ENCODE measurements around the gene ASB1.
"Not testable (repeated sequence)": the region's sequence is repeated elsewhere in the genome, so short reads cannot be mapped to it uniquely, and the experiment has no call there.

The ASB1 gene

GRCh38 chr2:238434846-238435751 is 8.4 kb downstream of the ASB1 start:
- DNase-seq (no peak), ATAC-seq (replicated peaks) (no peak)
- Mint-ChIP-seq H3K9me3 (no peaks in the 10 kb centered on the region), H3K4me3 (no peak overlapping the region), H3K4me1 (ENCODE audit: low read depth in 2 of 2) (peaks cover 36 to 56% of the 10 kb centered on the region in 2 donors), H3K36me3 (ENCODE audit: insufficient read depth) (peaks cover 41% of the 10 kb centered on the region), H3K27ac (peak overlapping the region in 1 of 2 donors; percentile 66), H3K27me3 (no peaks in the 10 kb centered on the region)

GRCh38 chr2:238435752-238436096 is 9.0 kb downstream of the ASB1 start:
- peaks cover 41% of the 10 kb centered on the region for H3K36me3 Mint-ChIP-seq (ENCODE audit: insufficient read depth)
- no peak for DNase-seq
- ATAC-seq (replicated peaks) = no peak
- H3K9me3 Mint-ChIP-seq = no peaks in the 10 kb centered on the region
- no peak overlapping the region for H3K4me3 Mint-ChIP-seq
- H3K4me1 Mint-ChIP-seq (ENCODE audit: low read depth in 2 of 2) = peaks cover 38 to 56% of the 10 kb centered on the region in 2 donors
- H3K27ac Mint-ChIP-seq = peak overlapping the region in 1 of 2 donors; percentile 3
- H3K27me3 Mint-ChIP-seq = no peaks in the 10 kb centered on the region

GRCh38 chr2:238438856-238439849 is 12.4 kb downstream of the ASB1 start:
- ATAC-seq (replicated peaks) = peak; percentile 68
- peak overlapping the region; percentile 5 to 65 for H3K4me3 Mint-ChIP-seq
- DNase-seq = no peak
- H3K36me3 Mint-ChIP-seq (ENCODE audit: insufficient read depth) = peaks cover 60% of the 10 kb centered on the region
- no peaks in the 10 kb centered on the region for H3K9me3 Mint-ChIP-seq
- peaks cover 29 to 62% of the 10 kb centered on the region in 2 donors for H3K4me1 Mint-ChIP-seq (ENCODE audit: low read depth in 2 of 2)
- H3K27me3 Mint-ChIP-seq = no peaks in the 10 kb centered on the region
- H3K27ac Mint-ChIP-seq = peak overlapping the region; percentile 57 to 89

- peak overlapping the region; percentile 57 to 89 for H3K27ac Mint-ChIP-seq
- peaks cover 62% of the 10 kb centered on the region for H3K36me3 Mint-ChIP-seq (ENCODE audit: insufficient read depth)
- peak overlapping the region; percentile 10 to 65 for H3K4me3 Mint-ChIP-seq
- no peaks in the 10 kb centered on the region for H3K9me3 Mint-ChIP-seq
- DNase-seq (no peak), ATAC-seq (replicated peaks) (no peak)
- no peaks in the 10 kb centered on the region for H3K27me3 Mint-ChIP-seq
- H3K4me1 Mint-ChIP-seq (ENCODE audit: low read depth in 2 of 2) = peaks cover 26 to 60% of the 10 kb centered on the region in 2 donors
Measured at GRCh38 chr2:238439917-238440316, 13.2 kb downstream of the ASB1 start.

- no peaks in the 10 kb centered on the region for H3K9me3 Mint-ChIP-seq
- no peak for ATAC-seq (replicated peaks)
- H3K4me1 Mint-ChIP-seq (ENCODE audit: low read depth in 2 of 2) = peaks cover 26 to 60% of the 10 kb centered on the region in 2 donors
- H3K27ac Mint-ChIP-seq = peak overlapping the region; percentile 57 to 89
- no peak for DNase-seq
- H3K4me3 Mint-ChIP-seq = peak overlapping the region; percentile 10 to 65
- H3K27me3 Mint-ChIP-seq = no peaks in the 10 kb centered on the region
- peaks cover 65% of the 10 kb centered on the region for H3K36me3 Mint-ChIP-seq (ENCODE audit: insufficient read depth)
Measured at GRCh38 chr2:238440331-238440730, 13.6 kb downstream of the ASB1 start.

GRCh38 chr2:238440767-238441166 is 14.0 kb downstream of the ASB1 start:
- H3K27ac Mint-ChIP-seq = peak overlapping the region; percentile 57 to 89
- peak overlapping the region in 1 of 2 donors; percentile 65 for H3K4me3 Mint-ChIP-seq
- no peaks in the 10 kb centered on the region for H3K9me3 Mint-ChIP-seq
- peaks cover 68% of the 10 kb centered on the region for H3K36me3 Mint-ChIP-seq (ENCODE audit: insufficient read depth)
- no peak for ATAC-seq (replicated peaks)
- peaks cover 26 to 60% of the 10 kb centered on the region in 2 donors for H3K4me1 Mint-ChIP-seq (ENCODE audit: low read depth in 2 of 2)
- H3K27me3 Mint-ChIP-seq = no peaks in the 10 kb centered on the region
- DNase-seq = no peak

GRCh38 chr2:238441262-238442114 is 14.8 kb downstream of the ASB1 start:
- no peak overlapping the region for H3K4me3 Mint-ChIP-seq
- H3K9me3 Mint-ChIP-seq = no peaks in the 10 kb centered on the region
- peaks cover 68% of the 10 kb centered on the region for H3K36me3 Mint-ChIP-seq (ENCODE audit: insufficient read depth)
- peak overlapping the region in 1 of 2 donors; percentile 85 for H3K27ac Mint-ChIP-seq
- DNase-seq (no peak), ATAC-seq (replicated peaks) (no peak)
- H3K4me1 Mint-ChIP-seq (ENCODE audit: low read depth in 2 of 2) = peaks cover 23 to 63% of the 10 kb centered on the region in 2 donors
- no peaks in the 10 kb centered on the region for H3K27me3 Mint-ChIP-seq

GRCh38 chr2:238442257-238442656 is 15.5 kb downstream of the ASB1 start:
- H3K9me3 Mint-ChIP-seq; DNase-seq; ATAC-seq (replicated peaks); H3K27me3 Mint-ChIP-seq; H3K4me3 Mint-ChIP-seq: not testable (repeated sequence)
- peaks cover 68% of the 10 kb centered on the region for H3K36me3 Mint-ChIP-seq (ENCODE audit: insufficient read depth)
- H3K4me1 Mint-ChIP-seq (ENCODE audit: low read depth in 2 of 2) = peaks cover 22 to 62% of the 10 kb centered on the region in 2 donors
- peak overlapping the region in 1 of 2 donors; percentile 82 for H3K27ac Mint-ChIP-seq

- ATAC-seq (replicated peaks) = no peak
- H3K9me3 Mint-ChIP-seq = no peaks in the 10 kb centered on the region
- no peak overlapping the region for H3K4me3 Mint-ChIP-seq
- peaks cover 76% of the 10 kb centered on the region for H3K36me3 Mint-ChIP-seq (ENCODE audit: insufficient read depth)
- H3K27me3 Mint-ChIP-seq = no peaks in the 10 kb centered on the region
- peak overlapping the region in 1 of 2 donors; percentile 79 for H3K27ac Mint-ChIP-seq
- H3K4me1 Mint-ChIP-seq (ENCODE audit: low read depth in 2 of 2) = peaks cover 23 to 65% of the 10 kb centered on the region in 2 donors
- no peak for DNase-seq
Measured at GRCh38 chr2:238444242-238444641, 17.5 kb downstream of the ASB1 start.

GRCh38 chr2:238445409-238446190 is 18.9 kb downstream of the ASB1 start:
- Mint-ChIP-seq H3K27me3 (no peaks in the 10 kb centered on the region), H3K4me1 (ENCODE audit: low read depth in 2 of 2) (peaks cover 21 to 56% of the 10 kb centered on the region in 2 donors), H3K4me3 (no peak overlapping the region), H3K9me3 (no peaks in the 10 kb centered on the region), H3K27ac (peak overlapping the region in 1 of 2 donors; percentile 38), H3K36me3 (ENCODE audit: insufficient read depth) (peaks cover 78% of the 10 kb centered on the region)
- no peak for DNase-seq
- ATAC-seq (replicated peaks) = no peak

- no peak overlapping the region for H3K4me3 Mint-ChIP-seq
- peak overlapping the region in 1 of 2 donors; percentile 38 for H3K27ac Mint-ChIP-seq
- H3K27me3 Mint-ChIP-seq = no peaks in the 10 kb centered on the region
- peaks cover 20 to 49% of the 10 kb centered on the region in 2 donors for H3K4me1 Mint-ChIP-seq (ENCODE audit: low read depth in 2 of 2)
- no peaks in the 10 kb centered on the region for H3K9me3 Mint-ChIP-seq
- peaks cover 74% of the 10 kb centered on the region for H3K36me3 Mint-ChIP-seq (ENCODE audit: insufficient read depth)
- no peak for DNase-seq
- no peak for ATAC-seq (replicated peaks)
Measured at GRCh38 chr2:238446371-238446770, 19.6 kb downstream of the ASB1 start.
